ENCODE results near the gene NF1. TPM values are rescaled to one million over a fixed set of nuclear protein-coding genes. Genes with fewer than 3 reads are reported as not detected.
A peak's percentile ranks its signal among the peaks of the same experiment; 100 is the strongest.
"Not testable (repeated sequence)": the region's sequence is repeated elsewhere in the genome, so short reads cannot be mapped to it uniquely, and the experiment has no call there.

Gene NF1
- total RNA-seq, 1 experiment from 2014 or later, result 15.1 TPM

DNA sequence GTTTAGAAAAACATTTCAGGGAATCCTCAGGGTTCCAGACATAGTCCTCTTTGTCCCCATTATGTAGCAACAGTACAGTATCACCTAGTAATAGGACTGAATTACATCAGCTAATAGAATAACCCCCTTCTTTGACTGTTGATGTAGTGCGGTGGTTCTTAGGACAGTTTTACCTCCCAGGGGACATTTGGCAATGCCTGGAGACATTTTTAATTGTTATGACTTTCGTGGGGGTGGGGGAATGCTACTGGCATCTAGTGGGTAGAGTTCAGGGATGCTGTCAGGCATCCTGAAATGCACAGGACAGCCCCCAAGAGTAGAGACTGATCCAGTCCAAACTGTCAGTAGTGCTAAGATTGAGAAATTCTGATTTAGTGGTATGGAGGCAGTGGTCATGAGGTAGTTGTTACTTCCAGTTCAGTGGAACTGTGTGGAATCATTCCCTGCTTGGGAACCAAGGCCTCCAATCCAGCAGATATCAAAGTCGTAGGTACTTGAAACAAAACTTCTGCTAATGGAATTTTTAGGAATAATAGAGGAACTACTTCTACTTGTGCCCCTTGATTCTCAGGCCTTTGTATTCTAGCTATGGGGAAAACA is 20.3 kb downstream of the NF1 start:
- in situ Hi-C loops (cut with HindIII; ENCODE audit: low sequenced_read_pairs), result no loop called here
- no peak for DNase-seq (ENCODE audit: low spot score)

DNA sequence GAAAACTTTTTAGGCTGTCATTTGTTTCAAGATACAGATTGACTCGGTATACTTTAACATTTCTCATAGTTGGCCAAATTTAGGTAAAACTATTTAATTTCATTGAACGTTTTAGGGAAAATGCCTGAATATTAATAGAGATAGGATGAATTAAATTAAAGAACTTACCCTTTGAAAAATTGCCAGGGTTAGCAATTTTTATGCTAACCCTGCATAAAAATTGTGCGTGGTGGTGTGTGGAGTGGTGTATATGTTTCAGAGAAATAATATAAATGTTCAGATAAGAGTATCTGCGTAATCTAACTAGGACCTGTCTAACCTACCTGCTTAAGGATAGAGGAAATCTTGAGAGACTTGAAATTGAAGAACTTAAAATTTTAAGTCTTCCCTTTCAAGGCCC is 21.4 kb downstream of the NF1 start:
- in situ Hi-C loops (cut with HindIII; ENCODE audit: low sequenced_read_pairs), result no loop called here
- DNase-seq (ENCODE audit: low spot score), result no peak

DNA sequence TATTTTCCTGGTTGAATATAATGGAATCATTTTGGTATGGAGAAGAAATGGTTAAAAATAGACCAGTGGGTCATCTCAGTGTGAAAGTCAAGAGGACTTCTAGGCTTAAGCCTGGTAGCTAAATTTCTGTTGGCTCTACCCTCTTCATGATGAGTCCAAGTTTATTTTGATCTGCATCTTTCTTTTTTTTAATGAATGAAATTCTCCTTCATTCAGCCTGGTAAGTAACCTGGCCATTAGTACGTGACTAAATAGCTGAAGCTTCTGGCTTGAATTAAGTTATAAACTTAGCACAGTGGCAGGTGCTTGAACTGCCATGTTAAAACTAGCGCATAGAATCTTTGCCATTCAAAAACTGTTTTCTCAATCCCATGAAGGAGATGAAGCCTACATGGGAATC is 28.0 kb downstream of the NF1 start:
- in situ Hi-C loops (cut with HindIII; ENCODE audit: low sequenced_read_pairs), result no loop called here
- DNase-seq (ENCODE audit: low spot score), result no peak

DNA sequence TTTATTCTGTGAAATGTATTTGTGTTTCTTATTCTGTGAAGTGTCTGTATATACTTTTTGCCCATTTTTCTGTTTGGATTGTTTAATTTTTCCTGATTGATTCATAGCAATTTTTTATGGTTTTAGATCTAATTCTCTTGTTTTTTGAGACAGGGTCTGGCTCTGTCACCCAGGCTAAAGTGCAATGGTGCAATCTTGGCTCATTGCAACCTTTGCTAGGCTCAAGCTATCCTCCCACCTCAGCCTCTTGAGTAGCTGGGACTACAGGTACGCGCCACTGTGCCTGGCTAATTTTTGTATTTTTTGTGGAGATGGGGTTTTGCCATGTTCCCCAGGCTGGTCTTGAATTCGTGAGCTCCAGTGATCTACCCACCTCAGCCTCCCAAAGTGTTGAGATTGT is 31.5 kb downstream of the NF1 start:
- in situ Hi-C loops (cut with HindIII; ENCODE audit: low sequenced_read_pairs), result no loop called here
- no peak for DNase-seq (ENCODE audit: low spot score)

DNA sequence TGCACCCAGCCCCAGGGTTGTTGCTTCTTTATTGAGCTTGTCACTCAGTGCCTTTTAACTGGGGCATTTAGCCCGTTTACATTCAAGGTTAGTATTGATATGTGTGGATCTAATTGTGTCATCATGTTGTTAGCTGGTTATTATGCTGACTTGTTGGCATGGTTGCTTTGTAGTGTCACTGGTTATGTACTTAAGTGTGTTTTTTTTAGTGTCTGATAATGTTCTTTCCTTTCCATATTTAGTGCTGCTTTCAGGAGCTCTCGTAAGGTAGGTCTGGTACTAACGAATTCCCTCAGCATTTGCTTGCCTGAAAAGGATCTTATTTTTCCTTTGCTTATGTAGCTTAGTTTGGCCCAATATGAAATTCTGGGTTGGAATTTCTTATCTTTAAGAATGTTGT is 33.5 kb downstream of the NF1 start:
- DNase-seq (ENCODE audit: low spot score), result no peak
- in situ Hi-C loops (cut with HindIII; ENCODE audit: low sequenced_read_pairs), result no loop called here

DNA sequence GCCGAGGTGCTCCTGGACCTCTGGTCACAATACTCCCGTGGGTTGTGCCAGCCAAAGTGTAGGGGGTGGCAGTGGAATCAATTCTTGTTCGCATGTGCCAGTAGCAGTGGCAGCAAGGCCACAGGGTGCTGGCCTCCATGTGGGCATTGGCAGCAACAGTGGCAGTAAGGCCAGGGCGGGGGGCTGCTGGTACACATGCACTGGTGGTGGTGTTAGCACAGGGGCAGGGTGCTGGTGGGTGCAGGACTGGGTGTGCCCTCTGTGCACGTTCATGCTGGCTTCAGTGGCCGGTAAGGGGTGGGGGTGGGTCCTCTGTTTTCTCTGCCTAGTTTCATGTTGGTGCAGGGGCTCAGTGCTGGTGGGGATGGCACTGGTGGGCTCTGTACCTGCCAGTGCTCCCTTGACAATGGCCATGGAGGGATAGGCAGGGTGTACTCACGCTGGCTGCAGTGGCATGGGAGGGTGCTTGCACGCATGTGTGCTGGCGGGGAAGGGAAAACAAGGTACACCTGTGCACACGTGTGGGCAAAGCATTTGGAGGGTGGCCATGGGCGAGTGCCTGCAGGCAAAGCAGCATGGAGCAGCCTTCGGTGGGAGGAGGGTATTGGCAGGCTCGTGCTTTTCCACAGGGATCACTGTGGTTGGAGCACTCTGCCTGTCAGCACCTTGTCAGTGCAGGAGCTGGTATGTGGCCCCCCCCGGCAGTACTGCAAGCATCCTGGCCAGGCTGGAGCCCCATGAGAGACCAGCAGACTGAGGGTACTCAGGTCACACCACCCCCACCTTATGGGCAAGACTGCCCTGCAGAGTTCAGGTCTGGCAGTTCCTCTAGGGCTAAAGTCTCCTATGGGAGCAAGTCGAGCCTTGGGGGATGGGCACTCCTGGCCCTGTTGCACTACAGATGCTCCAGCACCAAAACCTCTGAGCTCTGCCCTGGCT is 35.8 kb downstream of the NF1 start:
- in situ Hi-C loops (cut with HindIII; ENCODE audit: low sequenced_read_pairs), result no loop called here
- peak; percentile 68 for DNase-seq (ENCODE audit: low spot score)

DNA sequence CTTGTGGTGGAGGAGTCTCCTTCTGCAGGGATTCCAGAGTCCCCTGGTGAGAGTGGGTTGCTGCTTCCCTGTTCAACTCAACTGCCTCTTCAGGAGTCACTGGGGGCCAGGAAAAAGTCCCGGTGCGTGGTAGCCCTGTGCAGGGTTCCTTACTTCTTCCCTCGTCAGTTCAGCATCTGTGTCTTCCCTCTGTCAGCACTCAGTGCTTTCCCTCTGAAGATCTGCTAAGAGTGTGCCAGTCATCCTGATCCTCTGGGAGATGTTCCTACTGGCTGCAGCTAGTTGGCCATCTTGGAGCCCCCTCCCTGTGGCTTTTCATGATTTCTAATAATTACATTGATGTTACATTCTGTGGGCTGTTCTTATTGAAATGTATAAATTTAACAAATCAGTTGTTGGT is 36.5 kb downstream of the NF1 start:
- no peak for DNase-seq (ENCODE audit: low spot score)
- in situ Hi-C loops (cut with HindIII; ENCODE audit: low sequenced_read_pairs), result no loop called here

DNA sequence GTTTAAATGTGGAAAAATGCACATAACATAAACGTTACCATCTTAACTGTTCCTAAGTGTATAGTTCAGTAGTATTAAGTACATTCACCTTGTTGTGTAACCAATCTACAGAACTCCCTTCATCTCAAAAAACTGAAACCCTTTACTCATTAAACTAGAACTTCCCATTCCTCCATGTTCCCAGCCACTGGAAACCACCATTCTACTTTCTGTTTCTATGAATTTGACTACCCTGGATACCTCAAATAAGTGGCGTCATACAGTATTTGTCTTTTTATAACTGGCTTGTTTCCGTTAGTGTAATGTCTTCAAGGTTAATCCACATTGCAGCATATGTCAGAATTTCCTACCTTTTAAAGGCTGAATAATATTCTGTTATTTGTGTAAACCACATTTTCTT is 38.2 kb downstream of the NF1 start:
- no peak for DNase-seq (ENCODE audit: low spot score)
- in situ Hi-C loops (cut with HindIII; ENCODE audit: low sequenced_read_pairs), result no loop called here

DNA sequence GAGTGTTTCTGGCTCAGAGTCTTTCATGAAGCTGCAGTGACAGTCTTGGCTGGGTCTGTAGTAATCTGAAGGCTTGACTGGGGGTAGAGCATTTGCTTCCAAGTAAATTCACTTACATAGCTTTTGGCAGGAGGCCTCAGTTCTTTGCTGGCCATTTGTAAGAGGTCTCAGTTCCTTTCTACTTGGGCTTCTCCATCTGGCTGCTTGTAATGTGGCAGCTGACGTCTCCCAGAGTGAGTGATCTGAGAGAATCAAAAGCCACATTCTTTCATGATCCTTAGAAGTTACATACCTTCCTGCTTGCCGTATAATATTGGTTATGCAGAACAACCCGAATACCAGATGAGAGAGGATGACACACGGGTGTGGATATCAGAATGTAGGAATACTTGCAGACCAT is 39.8 kb downstream of the NF1 start:
- in situ Hi-C loops (cut with HindIII; ENCODE audit: low sequenced_read_pairs), result no loop called here
- no peak for DNase-seq (ENCODE audit: low spot score)

DNA sequence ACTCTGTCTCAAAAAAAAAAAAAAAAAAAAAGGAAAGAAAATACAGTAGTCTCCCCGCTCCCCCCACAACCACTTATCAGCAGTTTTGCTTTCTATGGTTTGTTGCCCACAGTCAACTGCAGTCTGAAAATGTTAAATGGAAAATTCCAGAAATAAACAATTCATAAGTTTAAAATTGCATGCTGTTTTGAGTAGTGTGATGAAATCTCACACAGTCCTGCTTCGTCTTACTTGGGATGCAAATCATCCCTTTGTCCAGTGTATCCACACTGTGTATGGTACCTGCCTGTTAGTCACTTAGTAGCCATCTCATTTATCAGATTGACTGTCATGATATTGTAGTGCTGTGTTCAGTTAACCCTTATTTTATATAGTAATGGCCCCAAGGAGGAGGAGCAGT is 41.5 kb downstream of the NF1 start:
- no peak for DNase-seq (ENCODE audit: low spot score)
- in situ Hi-C loops (cut with HindIII; ENCODE audit: low sequenced_read_pairs), result no loop called here

DNA sequence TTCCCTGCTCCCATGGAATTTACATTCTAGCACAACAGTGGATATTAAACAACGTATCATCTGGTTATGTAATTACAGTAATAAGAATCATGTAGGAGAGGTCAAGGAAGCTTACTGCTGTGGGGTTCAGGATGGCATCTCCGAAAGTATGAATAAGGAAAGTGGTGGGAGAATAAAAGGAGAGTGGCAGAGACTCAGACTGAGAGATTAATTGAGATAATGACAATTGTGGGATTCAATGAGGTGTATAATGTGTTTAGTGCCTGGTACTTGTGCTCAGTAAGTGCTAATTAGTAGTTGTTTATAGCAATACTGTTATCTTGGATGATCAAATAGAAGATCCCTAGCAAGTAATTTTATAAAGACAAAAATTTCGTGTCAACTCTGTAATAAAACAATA is 45.3 kb downstream of the NF1 start:
- in situ Hi-C loops (cut with HindIII; ENCODE audit: low sequenced_read_pairs), result no loop called here
- DNase-seq (ENCODE audit: low spot score), result no peak

DNA sequence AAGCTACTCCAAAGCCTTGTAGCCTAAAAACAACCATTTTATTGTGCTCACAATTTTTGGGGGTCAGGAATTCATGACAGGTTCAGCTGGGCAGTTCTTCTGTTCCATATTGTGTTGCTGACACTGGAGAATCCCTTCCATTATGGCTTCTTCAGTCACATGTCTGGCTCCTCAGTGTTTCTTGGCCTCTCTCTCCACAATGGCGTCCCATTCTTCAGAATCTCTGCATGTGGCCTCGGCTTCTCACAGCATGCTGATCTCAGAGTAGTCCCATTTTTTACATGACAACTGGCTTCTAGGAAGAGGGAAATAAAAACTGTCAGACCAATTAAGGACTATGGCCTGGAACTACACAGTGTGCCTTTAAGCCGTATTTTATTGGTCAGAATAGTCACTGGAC is 49.7 kb downstream of the NF1 start:
- in situ Hi-C loops (cut with HindIII; ENCODE audit: low sequenced_read_pairs), result no loop called here
- DNase-seq (ENCODE audit: low spot score), result no peak

DNA sequence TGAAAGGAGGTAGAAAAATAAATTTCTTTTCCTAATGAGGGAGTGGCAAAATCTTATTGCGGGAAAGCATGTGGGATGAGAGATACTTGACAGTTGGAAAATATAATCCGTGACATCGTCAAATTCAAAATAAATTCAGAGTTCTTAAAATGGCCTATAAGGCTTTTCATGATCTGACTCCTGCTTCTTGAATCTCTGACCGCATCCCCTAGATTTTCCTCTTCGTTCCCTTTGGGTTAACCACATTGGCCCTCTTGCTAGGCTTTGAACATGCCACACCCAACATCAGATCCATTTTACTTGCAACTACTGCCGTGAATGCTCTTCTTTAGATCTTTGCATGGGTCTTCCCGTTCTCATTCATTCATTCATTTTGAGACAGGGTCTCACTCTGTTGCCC is 50.1 kb downstream of the NF1 start:
- in situ Hi-C loops (cut with HindIII; ENCODE audit: low sequenced_read_pairs), result no loop called here
- no peak for DNase-seq (ENCODE audit: low spot score)

DNA sequence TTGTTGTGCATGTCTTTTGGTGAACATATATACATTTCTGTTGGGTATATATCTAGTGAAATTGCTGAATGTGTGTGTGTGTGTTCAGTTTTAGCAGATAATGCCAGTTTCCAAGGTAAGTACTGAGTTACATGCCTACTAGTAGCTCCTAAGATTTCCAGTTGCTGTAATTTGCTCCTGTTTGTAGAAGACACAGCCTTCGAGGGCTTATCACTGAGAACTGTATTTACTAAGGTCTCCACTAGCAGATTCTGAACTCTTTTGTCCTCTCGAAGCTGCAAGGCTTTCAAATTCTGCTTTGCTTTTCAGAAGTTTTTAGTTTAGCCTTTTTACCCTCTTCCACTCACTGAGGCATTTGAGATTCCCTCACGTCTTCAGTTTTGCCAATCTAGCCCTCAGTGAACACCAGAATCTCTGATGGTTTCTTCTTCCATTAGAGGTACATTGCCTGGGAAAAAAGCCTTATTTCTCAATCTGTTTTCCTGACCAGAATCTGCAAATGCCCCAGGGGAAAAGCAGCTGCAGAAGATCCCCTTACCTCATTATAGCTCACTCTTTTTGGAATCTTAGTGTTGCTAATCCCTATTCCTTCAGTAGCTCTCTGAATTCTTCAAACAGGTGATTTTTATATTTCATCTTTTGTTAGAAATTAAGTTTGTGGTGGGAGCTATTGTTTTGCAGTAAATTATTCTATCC is 52.9 kb downstream of the NF1 start:
- in situ Hi-C loops (cut with HindIII; ENCODE audit: low sequenced_read_pairs), result no loop called here
- DNase-seq (ENCODE audit: low spot score), result no peak

DNA sequence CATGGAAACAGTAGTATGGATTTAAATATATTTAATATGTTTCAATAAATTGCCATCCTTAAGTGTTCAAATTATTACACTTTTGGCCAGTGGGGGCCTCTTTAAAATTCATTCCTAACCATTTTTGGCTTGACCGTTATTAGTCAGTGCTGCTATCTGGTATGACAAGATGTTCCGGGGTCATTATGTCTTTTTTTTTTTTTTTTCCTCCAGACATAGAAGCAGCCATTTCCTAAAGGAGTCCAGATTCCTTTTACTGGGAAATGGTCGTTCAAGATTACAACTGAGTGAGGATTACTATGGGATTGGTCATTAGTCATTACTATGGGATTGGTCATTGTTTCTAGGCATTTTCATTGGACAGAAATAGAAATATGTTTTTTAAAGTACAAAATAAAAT is 53.4 kb downstream of the NF1 start:
- in situ Hi-C loops (cut with HindIII; ENCODE audit: low sequenced_read_pairs), result no loop called here
- DNase-seq (ENCODE audit: low spot score), result no peak

DNA sequence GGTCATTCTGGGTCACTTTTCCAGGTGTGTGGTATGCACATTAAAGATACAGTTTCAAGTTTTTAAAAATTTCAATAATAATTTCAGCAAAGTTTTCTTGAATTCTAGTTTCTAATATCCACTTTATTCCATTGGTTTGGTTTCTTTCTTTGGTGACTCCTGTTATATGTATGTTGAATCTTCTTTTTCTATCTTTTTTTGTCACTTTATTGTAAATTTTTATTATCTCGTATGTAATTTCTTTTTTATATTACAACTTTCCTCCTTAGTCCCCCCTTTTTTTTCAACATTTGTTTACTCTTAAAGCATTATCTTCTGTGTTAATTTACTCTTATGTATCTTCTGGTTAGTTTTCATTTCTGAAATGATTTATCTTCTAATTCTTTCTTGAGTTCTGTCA is 57.5 kb downstream of the NF1 start:
- in situ Hi-C loops (cut with HindIII; ENCODE audit: low sequenced_read_pairs), result no loop called here
- DNase-seq (ENCODE audit: low spot score), result no peak

DNA sequence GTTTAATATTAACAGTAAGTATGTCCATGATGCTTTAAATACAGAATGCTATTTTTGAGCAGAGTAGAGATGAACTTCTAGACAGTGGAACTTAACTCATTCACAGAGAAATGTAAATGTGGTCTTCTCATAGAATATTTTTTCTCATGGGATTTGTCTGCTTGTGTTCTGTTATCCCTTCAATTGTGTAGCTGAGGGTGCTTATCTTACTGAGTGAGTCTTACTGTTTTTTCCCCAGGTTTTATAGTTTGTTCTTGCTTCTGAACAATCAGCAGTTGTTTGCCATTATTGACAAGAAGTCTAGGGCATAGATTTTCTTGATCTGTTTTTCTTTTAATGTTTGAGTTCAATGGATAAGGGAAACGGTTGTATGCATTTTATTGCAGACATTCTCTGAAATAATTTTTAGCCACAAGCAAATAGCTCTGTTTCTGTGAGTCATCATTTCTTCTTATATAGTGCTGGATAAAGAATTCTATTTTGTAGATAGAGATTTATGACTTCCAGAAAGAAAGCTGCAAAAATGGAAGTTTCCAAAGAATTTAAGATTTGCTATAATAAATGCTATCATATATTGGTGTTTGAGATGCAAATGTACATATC is 60.5 kb downstream of the NF1 start:
- in situ Hi-C loops (cut with HindIII; ENCODE audit: low sequenced_read_pairs), result no loop called here
- no peak for DNase-seq (ENCODE audit: low spot score)

DNA sequence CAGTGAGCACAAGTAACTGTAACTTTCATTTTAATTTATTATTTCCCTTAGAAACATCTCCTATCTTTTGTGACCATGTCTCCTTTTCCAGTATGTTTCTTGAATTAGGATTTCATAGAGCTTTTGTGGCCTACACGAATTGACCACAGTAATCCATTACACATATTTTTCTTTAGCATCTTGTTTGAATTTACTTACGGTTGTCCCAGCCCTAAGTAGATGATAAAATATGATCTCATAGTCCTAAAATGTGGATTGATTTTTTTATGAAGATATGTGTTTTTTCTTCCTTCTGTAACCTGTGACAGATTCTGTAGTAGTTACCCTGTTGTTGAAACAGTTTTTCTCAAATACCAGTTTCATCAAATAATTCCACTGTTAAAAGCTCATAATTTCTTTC is 61.5 kb downstream of the NF1 start:
- in situ Hi-C loops (cut with HindIII; ENCODE audit: low sequenced_read_pairs), result no loop called here

DNA sequence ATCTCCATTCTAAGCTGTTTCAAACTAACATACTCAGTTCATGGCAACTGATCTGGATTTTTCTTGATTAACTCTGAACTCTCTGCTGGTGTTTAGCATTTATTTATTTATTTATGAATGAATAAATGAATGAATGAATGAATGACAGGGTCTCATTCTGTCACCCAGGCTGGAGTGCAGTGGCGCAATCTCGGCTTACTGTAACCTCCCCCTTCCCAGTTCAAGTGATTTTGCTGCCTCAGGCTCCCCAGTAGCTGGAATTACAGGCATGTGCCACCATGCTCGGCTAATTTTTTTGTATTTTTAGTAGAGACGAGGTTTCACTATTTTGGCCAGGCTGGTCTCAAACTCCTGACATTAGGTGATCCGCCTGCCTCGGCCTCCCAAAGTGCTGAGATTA is 62.1 kb downstream of the NF1 start:
- in situ Hi-C loops (cut with HindIII; ENCODE audit: low sequenced_read_pairs); DNase-seq (ENCODE audit: low spot score): not testable (repeated sequence)

More for the DNA sequence above, 61.5 kb downstream of the NF1 start:
- DNase-seq (ENCODE audit: low spot score), result no peak
